ENCODE measurements around the gene ZNF546. TPM values are rescaled to one million over a fixed set of nuclear protein-coding genes. Genes with fewer than 3 reads are reported as not detected.
A peak's percentile ranks its signal among the peaks of the same experiment; 100 is the strongest.

Gene ZNF546
- total and polyA plus RNA-seq, 10 donors, result 1.4 to 15.1 (median 7.6) TPM

DNA sequence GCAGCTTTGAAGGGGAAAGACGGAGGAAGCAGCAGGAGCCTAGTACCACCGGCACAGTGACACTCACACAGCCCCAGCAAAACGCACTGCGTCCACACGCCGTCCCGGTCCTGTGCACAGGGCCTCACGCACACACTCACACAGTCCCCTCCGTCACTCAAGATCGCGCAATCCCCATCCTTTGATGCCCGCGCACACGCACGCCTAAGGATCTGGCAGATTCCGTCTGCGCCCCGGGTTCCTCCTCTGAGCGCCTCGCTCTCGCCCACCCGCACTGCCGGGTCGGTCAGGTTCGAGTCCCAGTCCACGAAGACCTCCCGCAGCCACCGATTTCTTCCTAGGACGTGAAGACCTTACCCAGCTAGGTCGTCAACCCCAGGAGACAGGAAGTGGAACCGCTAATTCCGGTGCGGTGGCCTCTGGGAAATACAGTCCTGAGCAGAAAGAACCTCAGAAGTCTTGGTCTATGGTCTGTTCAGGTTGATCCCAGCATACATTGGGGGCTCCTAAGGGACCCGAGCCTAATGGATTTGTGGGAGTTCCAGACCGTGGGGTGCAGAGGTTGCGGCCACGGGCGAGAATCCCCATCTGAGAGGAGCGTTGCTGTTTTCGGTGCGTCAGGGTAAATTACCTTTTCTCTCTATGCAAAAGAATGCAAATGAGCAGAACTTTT lies 59.1 kb downstream of the ZNF546 start, which contains the start of gene ZNF780B:
TSS of gene ZNF780B (minus strand) at position 400 of the 673 bp plus-strand sequence. CDS start 5,899 bp downstream, outside the sequence.
- Histone ChIP-seq H3K4me1 (peaks cover 11 to 41% (median 25%) of the 10 kb centered on the region in 6 donors), H3K9me3 (peaks cover 0 to 60% (median 45%) of the 10 kb centered on the region in 8 donors), H3K27me3 (replicated peaks in 1 of 7) (no peaks in the 10 kb centered on the region), H3K36me3 (peaks cover 0 to 3% (median 0%) of the 10 kb centered on the region in 6 donors), H3K4me3 (peak within 1 kb of the TSS; percentile 75 to 87 (median 78)), H3K27ac (peak within 1 kb of the TSS; percentile 33 to 90 (median 81))
- DNase-seq, result peak; percentile 92
- TF ChIP-seq POLR2A (IDR thresholded peaks at IDR 0.05) (no peak), POLR2AphosphoS5 (IDR thresholded peaks at IDR 0.05) (peak; percentile 75 to 86 (median 80))
- TF ChIP-seq, protein P1, sequence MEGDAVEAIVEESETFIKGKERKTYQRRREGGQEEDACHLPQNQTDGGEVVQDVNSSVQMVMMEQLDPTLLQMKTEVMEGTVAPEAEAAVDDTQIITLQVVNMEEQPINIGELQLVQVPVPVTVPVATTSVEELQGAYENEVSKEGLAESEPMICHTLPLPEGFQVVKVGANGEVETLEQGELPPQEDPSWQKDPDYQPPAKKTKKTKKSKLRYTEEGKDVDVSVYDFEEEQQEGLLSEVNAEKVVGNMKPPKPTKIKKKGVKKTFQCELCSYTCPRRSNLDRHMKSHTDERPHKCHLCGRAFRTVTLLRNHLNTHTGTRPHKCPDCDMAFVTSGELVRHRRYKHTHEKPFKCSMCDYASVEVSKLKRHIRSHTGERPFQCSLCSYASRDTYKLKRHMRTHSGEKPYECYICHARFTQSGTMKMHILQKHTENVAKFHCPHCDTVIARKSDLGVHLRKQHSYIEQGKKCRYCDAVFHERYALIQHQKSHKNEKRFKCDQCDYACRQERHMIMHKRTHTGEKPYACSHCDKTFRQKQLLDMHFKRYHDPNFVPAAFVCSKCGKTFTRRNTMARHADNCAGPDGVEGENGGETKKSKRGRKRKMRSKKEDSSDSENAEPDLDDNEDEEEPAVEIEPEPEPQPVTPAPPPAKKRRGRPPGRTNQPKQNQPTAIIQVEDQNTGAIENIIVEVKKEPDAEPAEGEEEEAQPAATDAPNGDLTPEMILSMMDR (IDR thresholded peaks at IDR 0.05 in 8 of 11, conservative IDR thresholded peaks at IDR 0.05 in 3 of 11), result no peak
- WGBS, 5 donors, result 0 to 1% (median 0%) methylated on average over 30 to 41 of the region's 41 CpGs
- intact Hi-C loops (cut with DNase I; ENCODE audit: low total_unique reads), result loop anchor here (5.0 kb wide), 1 partner anchor 149 kb away; no protein-coding TSS in a partner anchor

DNA sequence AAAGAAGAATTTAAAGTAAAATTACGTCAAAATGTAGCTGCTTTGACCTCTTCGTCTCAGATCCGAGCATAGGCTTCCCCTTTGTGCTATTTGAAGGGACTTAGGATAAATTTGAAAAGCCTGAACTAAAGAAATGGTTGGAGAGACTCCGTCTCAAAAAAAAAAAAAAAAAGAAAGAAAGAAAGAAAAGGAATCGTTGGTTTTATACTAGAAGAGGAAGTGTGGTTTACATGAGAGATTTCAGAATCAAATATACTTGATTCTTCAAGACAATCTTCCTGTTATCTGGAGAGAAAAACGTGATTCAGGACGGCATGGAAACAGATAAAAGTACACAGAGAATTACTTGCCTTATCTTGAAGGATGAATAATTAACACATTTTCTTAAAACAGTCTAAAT lies 59.6 kb downstream of the ZNF546 start:
- WGBS, 5 donors, result 2 to 4% (median 2%) methylated on average over 7 of the region's 7 CpGs
- H3K36me3 ChIP-seq, result no peaks in the 10 kb centered on the region
- DNase-seq, result no peak
- no peaks in the 10 kb centered on the region for H3K27me3 ChIP-seq (replicated peaks in 1 of 7)
- H3K4me1 ChIP-seq, result peaks cover 11 to 41% (median 25%) of the 10 kb centered on the region in 6 donors
- peak overlapping the region; percentile 33 to 90 (median 81) for H3K27ac ChIP-seq
- TF ChIP-seq POLR2A (IDR thresholded peaks at IDR 0.05) (no peak), POLR2AphosphoS5 (IDR thresholded peaks at IDR 0.05) (no peak)
- TF ChIP-seq, protein P1 (IDR thresholded peaks at IDR 0.05 in 8 of 11, conservative IDR thresholded peaks at IDR 0.05 in 3 of 11), result no peak
- peaks cover 0 to 60% (median 43%) of the 10 kb centered on the region in 8 donors for H3K9me3 ChIP-seq
- peak overlapping the region; percentile 75 to 87 (median 78) for H3K4me3 ChIP-seq
- intact Hi-C loops (cut with DNase I; ENCODE audit: low total_unique reads), result loop anchor here (5.0 kb wide), 1 partner anchor 149 kb away; no protein-coding TSS in a partner anchor

DNA sequence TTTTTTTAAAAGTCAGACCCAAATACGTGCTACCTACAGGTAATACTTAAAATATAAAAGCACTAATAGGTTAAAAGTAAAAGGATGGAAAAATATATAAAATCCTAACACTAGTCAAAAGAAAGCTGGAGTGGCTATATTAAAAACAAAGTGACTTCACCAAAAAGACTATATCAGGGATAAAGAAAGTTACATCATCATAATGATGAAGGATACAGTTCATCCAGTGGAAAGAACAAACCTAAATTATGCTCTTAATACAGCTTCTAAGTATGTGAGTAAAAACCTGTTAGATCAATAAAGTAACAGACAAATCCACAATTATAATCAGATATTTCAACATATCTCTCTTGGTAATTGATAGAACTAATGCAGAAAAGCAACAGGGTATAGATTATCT lies 60.3 kb downstream of the ZNF546 start:
- TF ChIP-seq POLR2AphosphoS5 (IDR thresholded peaks at IDR 0.05) (no peak), POLR2A (IDR thresholded peaks at IDR 0.05) (no peak)
- TF ChIP-seq, protein P1 (IDR thresholded peaks at IDR 0.05 in 8 of 11, conservative IDR thresholded peaks at IDR 0.05 in 3 of 11), result no peak
- DNase-seq, result no peak
- intact Hi-C loops (cut with DNase I; ENCODE audit: low total_unique reads), result loop anchor here (5.0 kb wide), 1 partner anchor 150 kb away; no protein-coding TSS in a partner anchor
- Histone ChIP-seq H3K4me3 (peak overlapping the region in 2 of 8 donors; percentile 76 to 87), H3K4me1 (peaks cover 11 to 41% (median 25%) of the 10 kb centered on the region in 6 donors), H3K27ac (no peak overlapping the region), H3K9me3 (peaks cover 0 to 60% (median 39%) of the 10 kb centered on the region in 8 donors), H3K36me3 (no peaks in the 10 kb centered on the region), H3K27me3 (replicated peaks in 1 of 7) (no peaks in the 10 kb centered on the region)
- 75 to 96% (median 88%) methylated on average over 1 of the region's 1 CpG for WGBS, 5 donors

- DNase-seq, result no peak
- Histone ChIP-seq H3K27ac (no peak overlapping the region), H3K27me3 (replicated peaks in 1 of 7) (no peaks in the 10 kb centered on the region), H3K36me3 (no peaks in the 10 kb centered on the region), H3K4me1 (peaks cover 9 to 21% (median 16%) of the 10 kb centered on the region in 6 donors), H3K9me3 (peaks cover 0 to 66% (median 58%) of the 10 kb centered on the region in 8 donors), H3K4me3 (no peak overlapping the region)
- intact Hi-C loops (cut with DNase I; ENCODE audit: low total_unique reads), result loop anchor here (5.0 kb wide), 1 partner anchor 152 kb away; no protein-coding TSS in a partner anchor
- TF ChIP-seq POLR2A (IDR thresholded peaks at IDR 0.05) (no peak), POLR2AphosphoS5 (IDR thresholded peaks at IDR 0.05) (no peak)
- TF ChIP-seq, protein P1 (IDR thresholded peaks at IDR 0.05 in 8 of 11, conservative IDR thresholded peaks at IDR 0.05 in 3 of 11), result no peak
- WGBS, 5 donors, result 83 to 100% (median 93%) methylated on average over 1 of the region's 1 CpG
Measured at GRCh38 chr19:40059624-40060023, 62.8 kb downstream of the ZNF546 start.
